GM12892 (cell line): Measurements from ENCODE around the gene GSTM5.

Experiments
- POLR2A ChIP-seq: IDR thresholded peaks from 2 replicates; pipeline ENCODE4 v1.6.1; 2011; ENCODE audit warnings: low read depth, low read length, control low read depth
- POLR2AphosphoS5 ChIP-seq: IDR thresholded peaks from 2 replicates; pipeline ENCODE4 v1.6.1; 2011; ENCODE audit warnings: low read depth, low read length, control low read depth
- TAF1 ChIP-seq: IDR thresholded peaks from 2 replicates; pipeline ENCODE4 v1.6.1; 2011; ENCODE audit warnings: low read depth, mild to moderate bottlenecking, control low read depth, low read length, borderline replicate concordance

GRCh38 chr1:109760581-109761226 is 48.7 kb downstream of the GSTM5 start:
- no peak for TF ChIP-seq POLR2A
- no peak for TF ChIP-seq POLR2AphosphoS5
- no peak for TF ChIP-seq TAF1
